ENCODE data around the gene CAPN5.

CAPN5 gene

DNA sequence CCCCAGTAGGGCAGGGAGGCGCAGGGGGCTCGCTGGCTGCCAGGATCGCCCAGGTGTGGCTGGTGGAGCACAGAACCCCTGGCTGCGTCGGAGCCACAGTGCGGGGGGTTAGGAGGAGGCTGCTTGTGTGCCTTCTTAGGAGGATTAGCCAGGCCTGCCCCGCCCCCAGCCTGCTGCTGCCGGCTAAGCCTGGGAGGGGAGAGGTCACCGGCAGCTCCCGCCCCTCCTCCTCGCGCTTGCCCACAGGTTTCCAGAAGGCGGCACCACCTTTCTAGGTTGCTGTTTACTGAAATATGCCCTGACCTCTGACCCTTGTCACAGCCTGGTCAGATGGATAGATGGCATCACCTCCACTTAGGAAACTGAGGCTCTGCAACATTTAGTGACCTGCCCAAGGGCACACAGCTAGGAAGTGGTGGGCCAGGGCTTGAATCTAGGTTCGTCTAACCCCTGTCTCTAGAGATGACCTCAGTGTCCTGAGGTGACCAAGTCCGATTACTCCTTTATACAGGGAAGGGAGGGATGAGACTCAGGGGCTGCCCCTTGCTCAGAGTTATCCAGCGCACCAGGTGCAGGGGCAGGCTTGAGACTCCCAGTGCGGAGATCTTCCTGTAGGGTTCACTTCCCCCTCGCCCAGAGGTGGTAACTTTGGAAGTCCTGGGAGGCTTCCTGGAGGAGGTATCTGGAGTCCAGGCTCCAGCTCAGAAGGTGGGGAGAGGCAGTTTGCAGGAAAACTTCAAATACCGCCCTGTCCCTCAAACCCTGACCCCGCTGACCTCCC is 105.3 kb downstream of the CAPN5 start:
- intact Hi-C loops (cut with micrococcal nuclease), result no loop called here
- H3K27ac Mint-ChIP-seq, result no peak overlapping the region
- peaks cover 9% of the 10 kb centered on the region for H3K27me3 Mint-ChIP-seq
- H3K4me1 Mint-ChIP-seq (ENCODE audit: low read depth), result peaks cover 41% of the 10 kb centered on the region
- no peaks in the 10 kb centered on the region for H3K36me3 Mint-ChIP-seq (ENCODE audit: low read depth)
- no peaks in the 10 kb centered on the region for H3K9me3 Mint-ChIP-seq
- H3K4me3 Mint-ChIP-seq, result no peak overlapping the region

DNA sequence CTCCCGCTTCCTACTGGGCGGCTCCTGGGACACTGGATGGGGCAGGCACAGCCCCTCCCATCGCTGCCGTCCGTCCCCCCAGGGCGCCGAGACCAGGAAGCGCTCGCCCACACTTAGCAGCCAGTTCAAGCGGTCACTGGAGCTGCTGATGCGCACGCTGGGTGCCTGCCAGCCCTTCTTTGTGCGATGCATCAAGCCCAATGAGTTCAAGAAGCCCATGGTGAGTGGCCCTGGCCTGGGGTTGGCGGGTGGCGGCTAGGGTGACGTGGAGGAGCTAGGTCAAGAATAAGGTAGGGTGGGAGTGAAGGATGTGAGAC is 105.9 kb downstream of the CAPN5 start:
- peaks cover 9% of the 10 kb centered on the region for H3K27me3 Mint-ChIP-seq
- intact Hi-C loops (cut with micrococcal nuclease), result no loop called here
- no peak overlapping the region for H3K27ac Mint-ChIP-seq
- H3K4me3 Mint-ChIP-seq, result no peak overlapping the region
- H3K4me1 Mint-ChIP-seq (ENCODE audit: low read depth), result peaks cover 42% of the 10 kb centered on the region
- H3K9me3 Mint-ChIP-seq, result no peaks in the 10 kb centered on the region
- H3K36me3 Mint-ChIP-seq (ENCODE audit: low read depth), result no peaks in the 10 kb centered on the region

DNA sequence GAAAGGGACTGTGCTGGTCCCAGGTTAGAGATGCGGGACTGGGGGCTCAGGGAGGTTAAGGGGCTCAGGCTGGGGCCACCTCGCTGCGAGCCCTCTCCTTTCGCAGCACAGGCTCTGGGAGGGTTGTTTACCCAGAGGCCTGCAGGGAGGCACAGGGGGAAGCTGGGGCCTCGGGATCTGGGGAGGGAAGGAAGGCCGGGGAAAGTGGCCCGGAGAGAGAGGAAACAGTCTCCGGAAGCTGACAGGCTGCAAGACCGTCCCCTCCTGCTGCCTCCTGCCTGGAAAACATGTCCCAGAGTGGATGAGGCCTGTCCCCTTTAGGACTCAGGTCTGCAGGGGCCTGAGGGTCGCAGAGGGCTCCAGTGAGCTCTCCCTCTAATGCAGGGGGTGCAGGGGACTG is 106.7 kb downstream of the CAPN5 start:
- H3K9me3 Mint-ChIP-seq, result no peaks in the 10 kb centered on the region
- peak overlapping the region; percentile 36 for H3K27ac Mint-ChIP-seq
- no peak overlapping the region for H3K4me3 Mint-ChIP-seq
- peaks cover 9% of the 10 kb centered on the region for H3K36me3 Mint-ChIP-seq (ENCODE audit: low read depth)
- intact Hi-C loops (cut with micrococcal nuclease), result no loop called here
- peaks cover 9% of the 10 kb centered on the region for H3K27me3 Mint-ChIP-seq
- H3K4me1 Mint-ChIP-seq (ENCODE audit: low read depth), result peaks cover 42% of the 10 kb centered on the region

DNA sequence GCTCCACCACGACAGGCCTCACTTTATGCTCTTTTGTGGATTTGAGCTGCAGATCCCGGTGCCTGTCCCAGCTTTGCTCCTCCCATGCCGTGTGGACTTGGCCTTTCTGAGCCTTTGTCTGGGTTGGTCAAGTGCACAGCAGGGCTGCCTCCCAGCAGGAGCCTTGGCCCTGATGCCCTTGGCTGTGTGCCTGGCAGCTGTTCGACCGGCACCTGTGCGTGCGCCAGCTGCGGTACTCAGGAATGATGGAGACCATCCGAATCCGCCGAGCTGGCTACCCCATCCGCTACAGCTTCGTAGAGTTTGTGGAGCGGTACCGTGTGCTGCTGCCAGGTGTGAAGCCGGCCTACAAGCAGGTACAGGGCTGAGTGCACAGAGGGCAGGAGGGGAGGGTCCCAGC is 107.8 kb downstream of the CAPN5 start:
- Mint-ChIP-seq H3K4me3 (no peak overlapping the region), H3K36me3 (ENCODE audit: low read depth) (peaks cover 10% of the 10 kb centered on the region), H3K27me3 (peaks cover 9% of the 10 kb centered on the region), H3K4me1 (ENCODE audit: low read depth) (peaks cover 42% of the 10 kb centered on the region), H3K27ac (peak overlapping the region; percentile 36), H3K9me3 (no peaks in the 10 kb centered on the region)
- intact Hi-C loops (cut with micrococcal nuclease), result no loop called here

DNA sequence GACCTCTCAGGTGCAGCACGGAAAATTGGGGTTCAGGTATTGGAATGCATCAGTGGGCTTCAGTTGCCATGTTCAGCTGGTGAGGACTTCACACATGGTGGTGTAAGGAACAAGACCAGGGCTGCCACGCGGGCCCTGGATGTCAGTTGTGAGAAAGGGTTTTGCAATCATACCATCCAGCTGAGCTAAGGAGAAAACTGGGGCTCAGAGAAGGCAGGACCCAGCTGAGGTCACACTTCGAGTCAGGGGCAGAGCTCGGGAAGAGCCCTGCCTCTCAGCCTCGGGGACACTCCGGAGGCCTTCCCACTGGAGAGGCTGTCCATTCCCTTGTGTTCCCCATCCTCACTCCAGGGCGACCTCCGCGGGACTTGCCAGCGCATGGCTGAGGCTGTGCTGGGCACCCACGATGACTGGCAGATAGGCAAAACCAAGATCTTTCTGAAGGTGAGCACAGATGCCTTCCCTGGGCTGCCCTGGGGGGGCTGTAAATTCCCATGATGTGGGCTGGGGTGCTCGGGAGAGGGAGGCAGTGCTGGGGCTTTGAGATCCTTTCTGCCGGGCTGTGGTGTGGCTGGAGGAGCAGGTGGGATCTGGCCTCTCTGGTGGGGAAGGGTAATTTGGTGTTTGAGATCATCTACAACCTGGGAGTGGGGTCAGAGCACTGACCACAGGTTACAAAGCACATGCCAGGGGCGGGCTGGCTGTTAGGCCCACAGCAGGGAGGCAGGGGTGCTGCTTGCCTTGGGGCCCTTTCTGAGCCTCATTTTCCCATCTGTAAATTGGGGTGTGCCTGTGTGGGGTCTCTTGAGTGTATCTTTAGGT is 108.5 kb downstream of the CAPN5 start:
- Mint-ChIP-seq H3K4me3 (peak overlapping the region; percentile 69), H3K4me1 (ENCODE audit: low read depth) (peaks cover 42% of the 10 kb centered on the region)
- intact Hi-C loops (cut with micrococcal nuclease), result no loop called here

More for the DNA sequence above, 108.5 kb downstream of the CAPN5 start:
- H3K36me3 Mint-ChIP-seq (ENCODE audit: low read depth), result peaks cover 14% of the 10 kb centered on the region
- peaks cover 9% of the 10 kb centered on the region for H3K27me3 Mint-ChIP-seq
- H3K27ac Mint-ChIP-seq, result peak overlapping the region; percentile 89
- H3K9me3 Mint-ChIP-seq, result no peaks in the 10 kb centered on the region

All from dendritic cell treated with granulocyte-macrophage colony-stimulating factor and Interleukin-4, amounts not matched to agents 40 ng/mL and 50 ng/mL, for 4 days (primary cell).